Esophagus muscularis mucosa (tissue), 3 donors: ENCODE data around the gene ALG3.

Experiments
- CTCF ChIP-seq, 3 experiments: fragments of 200-600 bp in 2 of 3; fragments of 450-650 bp in 1 of 3; sonication (generic) in 2 of 3; IDR thresholded peaks; one replicate each; pipeline ENCODE4 v1.5.1; 2017 to 2019; ENCODE audit warnings: antibody characterized with exemption in 3 of 3, mild to moderate bottlenecking in 2 of 3, moderate library complexity in 1 of 3
- POLR2AphosphoS5 ChIP-seq, 2 donors: sonication (generic); formaldehyde crosslinking; IDR thresholded peaks; one replicate each; pipeline ENCODE4 v1.6.1; 2017; ENCODE audit warnings: antibody characterized with exemption in 2 of 2

GRCh38 chr3:184248454-184249411 is at the start of gene ALG3:
- peak in 1 of 3 experiments; percentile 23 for TF ChIP-seq CTCF (IDR thresholded peaks at IDR 0.05)
- peak; percentile 72 to 76 for TF ChIP-seq POLR2AphosphoS5 (IDR thresholded peaks at IDR 0.05)
